ENCODE measurements around the gene CDC42SE2.

Gene CDC42SE2

GRCh38 chr5:131263648-131264450, at the start of gene CDC42SE2:
CDC42SE2 (plus strand) TSS chr5:131264053; CDS start chr5:131359494, 95,441 bp downstream.
- peak; percentile 96 for DNase-seq

- no peak for DNase-seq
Measured at GRCh38 chr5:131214609-131215227, 49.1 kb upstream of the CDC42SE2 start.

GRCh38 chr5:131217791-131218190, 46.1 kb upstream of the CDC42SE2 start:
- no peak for DNase-seq

- DNase-seq = no peak
Measured at GRCh38 chr5:131218392-131218791, 45.5 kb upstream of the CDC42SE2 start.

GRCh38 chr5:131220566-131220965, 43.3 kb upstream of the CDC42SE2 start:
- no peak for DNase-seq

GRCh38 chr5:131221008-131221703, 42.7 kb upstream of the CDC42SE2 start:
- no peak for DNase-seq

GRCh38 chr5:131221888-131222287, 42.0 kb upstream of the CDC42SE2 start:
- DNase-seq = no peak

- no peak for DNase-seq
Measured at GRCh38 chr5:131222731-131223130, 41.1 kb upstream of the CDC42SE2 start.

- no peak for DNase-seq
Measured at GRCh38 chr5:131223751-131224386, 40.0 kb upstream of the CDC42SE2 start.

- no peak for DNase-seq
Measured at GRCh38 chr5:131224387-131225201, 39.3 kb upstream of the CDC42SE2 start.

- no peak for DNase-seq
Measured at GRCh38 chr5:131225282-131225974, 38.4 kb upstream of the CDC42SE2 start.

- no peak for DNase-seq
Measured at GRCh38 chr5:131226899-131227298, 37.0 kb upstream of the CDC42SE2 start.

- no peak for DNase-seq
Measured at GRCh38 chr5:131228646-131229045, 35.2 kb upstream of the CDC42SE2 start.

GRCh38 chr5:131229623-131230022, 34.2 kb upstream of the CDC42SE2 start:
- no peak for DNase-seq

GRCh38 chr5:131230406-131230805, 33.4 kb upstream of the CDC42SE2 start:
- DNase-seq = no peak

- DNase-seq = no peak
Measured at GRCh38 chr5:131239686-131240085, 24.2 kb upstream of the CDC42SE2 start.

GRCh38 chr5:131242728-131243255, 21.1 kb upstream of the CDC42SE2 start:
- DNase-seq = no peak

GRCh38 chr5:131245312-131245711, 18.5 kb upstream of the CDC42SE2 start:
- no peak for DNase-seq

GRCh38 chr5:131245948-131246347, 17.9 kb upstream of the CDC42SE2 start:
- DNase-seq = no peak

- DNase-seq = no peak
Measured at GRCh38 chr5:131246504-131246903, 17.3 kb upstream of the CDC42SE2 start.

GRCh38 chr5:131250751-131251475, 12.9 kb upstream of the CDC42SE2 start:
- DNase-seq = no peak
